ENCODE results near the gene RTN4R. TPM values are rescaled to one million over a fixed set of nuclear protein-coding genes. Genes with fewer than 3 reads are reported as not detected.

The RTN4R gene
- polyA plus RNA-seq, 4 donors = 5.0 to 9.0 (median 6.1) TPM

GRCh38 chr22:20232781-20233180 lies 35.3 kb downstream of the RTN4R start:
- no peak for DNase-seq (ENCODE audit: low read depth in 4 of 4, low spot score in 3 of 4)

GRCh38 chr22:20232237-20232598 lies 35.9 kb downstream of the RTN4R start:
- no peak for DNase-seq (ENCODE audit: low read depth in 4 of 4, low spot score in 3 of 4)

GRCh38 chr22:20231514-20232236 lies 36.4 kb downstream of the RTN4R start:
- no peak for DNase-seq (ENCODE audit: low read depth in 4 of 4, low spot score in 3 of 4)

GRCh38 chr22:20230777-20231420 lies 37.2 kb downstream of the RTN4R start:
- no peak for DNase-seq (ENCODE audit: low read depth in 4 of 4, low spot score in 3 of 4)

- DNase-seq (ENCODE audit: low read depth in 4 of 4, low spot score in 3 of 4) = no peak
Observed at GRCh38 chr22:20229916-20230775, 38.0 kb downstream of the RTN4R start.

- no peak for DNase-seq (ENCODE audit: low read depth in 4 of 4, low spot score in 3 of 4)
Observed at GRCh38 chr22:20228939-20229272, 39.2 kb downstream of the RTN4R start.

- no peak for DNase-seq (ENCODE audit: low read depth in 4 of 4, low spot score in 3 of 4)
Observed at GRCh38 chr22:20228055-20228938, 39.8 kb downstream of the RTN4R start.

GRCh38 chr22:20227363-20227762 lies 40.8 kb downstream of the RTN4R start:
- DNase-seq (ENCODE audit: low read depth in 4 of 4, low spot score in 3 of 4) = no peak

- no peak for DNase-seq (ENCODE audit: low read depth in 4 of 4, low spot score in 3 of 4)
Observed at GRCh38 chr22:20226760-20227350, 41.3 kb downstream of the RTN4R start.

- DNase-seq (ENCODE audit: low read depth in 4 of 4, low spot score in 3 of 4) = no peak
Observed at GRCh38 chr22:20226077-20226716, 41.9 kb downstream of the RTN4R start.

- no peak for DNase-seq (ENCODE audit: low read depth in 4 of 4, low spot score in 3 of 4)
Observed at GRCh38 chr22:20225693-20225966, 42.5 kb downstream of the RTN4R start.

- DNase-seq (ENCODE audit: low read depth in 4 of 4, low spot score in 3 of 4) = no peak
Observed at GRCh38 chr22:20224917-20225692, 43.0 kb downstream of the RTN4R start.

- DNase-seq (ENCODE audit: low read depth in 4 of 4, low spot score in 3 of 4) = no peak
Observed at GRCh38 chr22:20224256-20224626, 43.9 kb downstream of the RTN4R start.

- no peak for DNase-seq (ENCODE audit: low read depth in 4 of 4, low spot score in 3 of 4)
Observed at GRCh38 chr22:20223421-20224255, 44.5 kb downstream of the RTN4R start.

GRCh38 chr22:20222764-20223420 lies 45.2 kb downstream of the RTN4R start:
- no peak for DNase-seq (ENCODE audit: low read depth in 4 of 4, low spot score in 3 of 4)

- DNase-seq (ENCODE audit: low read depth in 4 of 4, low spot score in 3 of 4) = no peak
Observed at GRCh38 chr22:20221421-20222340, 46.4 kb downstream of the RTN4R start.

- no peak for DNase-seq (ENCODE audit: low read depth in 4 of 4, low spot score in 3 of 4)
Observed at GRCh38 chr22:20220629-20221026, 47.5 kb downstream of the RTN4R start.
